HCT116 (cell line): ENCODE results near the gene BTBD10. TPM values are rescaled to one million over a fixed set of nuclear protein-coding genes. Genes with fewer than 3 reads are reported as not detected.

ENCODE experiments used
- ATAC-seq: fragments of 200-7000 bp; cut with Tn5 transposase; 2 replicates; pipeline ENCODE4 v1.9.1; 2020; ENCODE audit warnings: mild to moderate bottlenecking, moderate library complexity
- BruUV-seq: library from RNA; stranded (reverse); fragments of 400-500 nt; replicated peaks from 2 replicates; lab custom pipeline; 2021; lab: Mats Ljungman, UMichigan
- CTCF ChIA-PET: fragments of 300-600 bp; sonication (Branson Sonifier 250); formaldehyde crosslinking; loops from one replicate; lab custom pipeline; 2021; ENCODE audit warnings: antibody characterized with exemption; lab: Charles Lee
- POLR2A ChIA-PET: fragments of 300-600, 350-600 bp; sonication (Branson Sonifier 250); formaldehyde crosslinking; loops from one replicate; lab custom pipeline; 2021; ENCODE audit warnings: antibody characterized with exemption; lab: Charles Lee
- RAD21 ChIA-PET, 2 experiments: fragments of 300-600 bp; sonication (Branson Sonifier 250); formaldehyde crosslinking; loops; one replicate each; lab custom pipeline; 2023; ENCODE audit warnings: low total read pairs in 2 of 2; ENCODE audit not compliant: uncharacterized antibody in 2 of 2, unreplicated experiment in 2 of 2, low non-redundant PET in 1 of 2; lab: Charles Lee
- DNase-seq: peaks from one replicate; pipeline ENCODE4 v3.0.0-alpha.2; 2010; ENCODE audit warnings: low read depth, low spot score
- H2AFZ ChIP-seq: fragments of 200-600 bp; shearing (Covaris generic), sonication (generic); 2 replicates; pipeline ENCODE4 v1.6.1; 2017; ENCODE audit warnings: low read depth, mixed run types, mixed read lengths, antibody characterized with exemption, low read length; ENCODE audit not compliant: poor library complexity, severe bottlenecking
- H3K27ac ChIP-seq: 2 replicates; pipeline ENCODE4 v1.5.1; 2012; ENCODE audit warnings: low read depth, low read length
- H3K27me3 ChIP-seq: fragments of 200-600 bp; sonication (generic); 2 replicates; pipeline ENCODE4 v1.6.1; 2016; ENCODE audit warnings: mixed run types, low read length, mixed read lengths; ENCODE audit not compliant: insufficient read depth
- H3K36me3 ChIP-seq, 2 experiments: fragments of 200-500 bp in 1 of 2; fragments of 200-600 bp in 1 of 2; sonication (Bioruptor generic) in 1 of 2; sonication (generic) in 1 of 2; 2 replicates each; pipeline versions ENCODE4 v1.5.1 to v1.6.1; 2014 to 2016; ENCODE audit warnings: low read length in 2 of 2, inconsistent platforms in 1 of 2, mixed read lengths in 1 of 2, mixed run types in 1 of 2; ENCODE audit not compliant: insufficient read depth in 2 of 2, control insufficient read depth in 1 of 2
- H3K4me1 ChIP-seq, 2 experiments: fragments of 200-600 bp in 1 of 2; sonication (generic) in 1 of 2; 2 replicates each; pipeline versions ENCODE4 v1.5.1 to v1.6.1; 2012 to 2017; ENCODE audit warnings: low read length in 2 of 2, inconsistent platforms in 1 of 2, mild to moderate bottlenecking in 1 of 2, mixed read lengths in 1 of 2, mixed run types in 1 of 2, moderate library complexity in 1 of 2; ENCODE audit not compliant: insufficient read depth in 2 of 2, control insufficient read depth in 1 of 2
- H3K4me2 ChIP-seq: fragments of 200-600 bp; sonication (generic); 2 replicates; pipeline ENCODE4 v1.6.1; 2017; ENCODE audit warnings: mixed run types, low read length, mixed read lengths
- H3K4me3 ChIP-seq, 2 experiments: fragments of 200-600 bp in 1 of 2; sonication (generic) in 1 of 2; replicated peaks in 1 of 2; 2 replicates each; pipeline ENCODE4 v1.5.1; 2011 to 2016; ENCODE audit warnings: low read length in 2 of 2, control low read depth in 1 of 2, low read depth in 1 of 2, mild to moderate bottlenecking in 1 of 2, mixed read lengths in 1 of 2, mixed run types in 1 of 2
- H3K79me2 ChIP-seq: fragments of 200-600 bp; sonication (generic); 2 replicates; pipeline ENCODE4 v1.6.1; 2017; ENCODE audit warnings: mild to moderate bottlenecking, mixed run types, low read length, moderate library complexity, mixed read lengths; ENCODE audit not compliant: insufficient read depth
- H3K9ac ChIP-seq: fragments of 200-600 bp; sonication (generic); 2 replicates; pipeline ENCODE4 v1.6.1; 2016; ENCODE audit warnings: low read length, mixed read lengths
- H3K9me2 ChIP-seq: fragments of 200-600 bp; sonication (generic), shearing (Covaris generic); 2 replicates; pipeline ENCODE4 v1.6.1; 2017; ENCODE audit warnings: mixed run types, mild to moderate bottlenecking, moderate library complexity; ENCODE audit not compliant: insufficient read depth
- H3K9me3 ChIP-seq, 2 experiments: fragments of 200-500 bp in 1 of 2; fragments of 200-600 bp in 1 of 2; sonication (Bioruptor generic) in 1 of 2; sonication (generic) in 1 of 2; 2 replicates each; pipeline ENCODE4 v1.6.1; 2014 to 2017; ENCODE audit warnings: low read length in 2 of 2, mixed read lengths in 2 of 2, inconsistent platforms in 1 of 2, low read depth in 1 of 2, mild to moderate bottlenecking in 1 of 2, mixed run types in 1 of 2, moderate library complexity in 1 of 2; ENCODE audit not compliant: control insufficient read depth in 1 of 2, insufficient read depth in 1 of 2
- H4K20me1 ChIP-seq: fragments of 200-600 bp; sonication (generic), shearing (Covaris generic); 2 replicates; pipeline ENCODE4 v1.6.1; 2017; ENCODE audit warnings: mixed run types, mild to moderate bottlenecking, moderate library complexity; ENCODE audit not compliant: insufficient read depth
- CBX3 ChIP-seq: IDR thresholded peaks from 2 replicates; pipeline ENCODE4 v1.6.1; 2012; ENCODE audit warnings: low read depth
- CEBPB ChIP-seq: IDR thresholded peaks from 2 replicates; pipeline ENCODE4 v1.6.1; 2012; ENCODE audit warnings: low read depth
- EGR1 ChIP-seq: IDR thresholded peaks from 2 replicates; pipeline ENCODE4 v1.6.1; 2012; ENCODE audit warnings: low read depth
- ELF1 ChIP-seq: IDR thresholded peaks from 2 replicates; pipeline ENCODE4 v1.6.1; 2012; ENCODE audit warnings: low read depth, borderline replicate concordance
- EZH2phosphoT487 ChIP-seq: fragments of 200-600 bp; IDR thresholded peaks from 2 replicates; pipeline ENCODE4 v1.6.1; 2018; ENCODE audit warnings: antibody characterized with exemption, borderline replicate concordance
- FOSL1 ChIP-seq: IDR thresholded peaks from 2 replicates; pipeline ENCODE4 v1.6.1; 2012; ENCODE audit warnings: low read depth
- JUND ChIP-seq: IDR thresholded peaks from 2 replicates; pipeline ENCODE4 v1.6.1; 2012
- POLR2A ChIP-seq: IDR thresholded peaks from 2 replicates; pipeline ENCODE4 v1.7.0; 2011; ENCODE audit warnings: borderline replicate concordance; ENCODE audit not compliant: insufficient read depth, insufficient read length; ENCODE audit errors: extremely low read depth
- POLR2AphosphoS5 ChIP-seq: IDR thresholded peaks from 2 replicates; pipeline ENCODE4 v1.6.1; 2011; ENCODE audit warnings: mild to moderate bottlenecking, low read depth, low read length, moderate library complexity
- SIN3A ChIP-seq: IDR thresholded peaks from 2 replicates; pipeline ENCODE4 v1.6.1; 2012; ENCODE audit warnings: low read depth
- SP1 ChIP-seq: IDR thresholded peaks from 2 replicates; pipeline ENCODE4 v1.6.1; 2012; ENCODE audit warnings: low read depth
- SRF ChIP-seq: IDR thresholded peaks from 2 replicates; pipeline ENCODE4 v1.6.1; 2012; ENCODE audit warnings: low read depth
- TCF7L2 ChIP-seq: IDR thresholded peaks from 2 replicates; pipeline ENCODE4 v1.7.0; 2011; ENCODE audit warnings: borderline replicate concordance, inconsistent platforms; ENCODE audit not compliant: insufficient read depth, insufficient read length; ENCODE audit errors: extremely low read depth
- YY1 ChIP-seq: IDR thresholded peaks from 2 replicates; pipeline ENCODE4 v1.6.1; 2011; ENCODE audit warnings: low read length, low read depth, moderate library complexity, mild to moderate bottlenecking; ENCODE audit not compliant: insufficient replicate concordance; ENCODE audit errors: extremely low read depth
- ZNF274 ChIP-seq: fragments of 200-500 bp; sonication (Bioruptor generic); IDR thresholded peaks from 2 replicates; pipeline ENCODE4 v1.6.1; 2014; ENCODE audit warnings: mild to moderate bottlenecking, low read depth, low read length, inconsistent platforms
- intact Hi-C: fragments of 100-400 bp; cut with micrococcal nuclease; formaldehyde crosslinking; loops from 2 replicates; pipeline ENCODE4 v1.10.0; 2022
- total RNA-seq: library from RNA; stranded (reverse); gene quantifications from one replicate; pipeline ENCODE4 v1.2.1, GENCODE V29; 2021; ENCODE audit not compliant: unreplicated experiment
- TF ChIP-seq, protein P1 (sequence below): IDR thresholded peaks from 2 replicates; pipeline ENCODE4 v1.6.1; 2012
- TF ChIP-seq, protein P2 (sequence below): IDR thresholded peaks from 2 replicates; pipeline ENCODE4 v1.6.1; 2012
- TF ChIP-seq, protein P3 (sequence below): IDR thresholded peaks from 2 replicates; pipeline ENCODE4 v1.6.1; 2012; ENCODE audit warnings: low read depth

BTBD10 gene
- total RNA-seq, 1 experiment from 2014 or later: 17.0 TPM

DNA sequence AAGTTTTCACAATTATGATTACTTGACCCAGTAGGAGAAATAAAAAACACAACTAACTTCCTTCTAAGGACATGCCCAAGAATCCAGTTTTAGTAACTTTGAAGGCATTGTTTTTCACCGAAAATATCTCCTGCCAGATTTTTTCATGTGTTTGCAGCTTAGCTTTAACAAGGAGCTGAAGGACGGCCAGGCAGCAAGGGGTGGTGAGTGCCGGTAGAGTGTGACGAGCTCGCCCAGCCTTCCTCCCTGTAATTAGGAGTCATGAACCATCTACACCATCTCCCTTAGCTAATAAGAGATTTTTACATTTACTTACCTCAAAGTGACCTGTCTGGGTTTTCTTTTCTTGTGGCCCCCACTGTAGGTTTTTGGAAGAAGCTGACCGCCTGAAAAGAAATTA lies 113.4 kb downstream of the BTBD10 start:
- TF ChIP-seq EGR1 (no peak), ELF1 (no peak), SRF (no peak), SP1 (no peak), ZNF274 (no peak), YY1 (no peak), FOSL1 (no peak), EZH2phosphoT487 (no peak)
- TF ChIP-seq, protein P1, sequence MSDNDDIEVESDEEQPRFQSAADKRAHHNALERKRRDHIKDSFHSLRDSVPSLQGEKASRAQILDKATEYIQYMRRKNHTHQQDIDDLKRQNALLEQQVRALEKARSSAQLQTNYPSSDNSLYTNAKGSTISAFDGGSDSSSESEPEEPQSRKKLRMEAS: no peak
- TF ChIP-seq, protein P2, sequence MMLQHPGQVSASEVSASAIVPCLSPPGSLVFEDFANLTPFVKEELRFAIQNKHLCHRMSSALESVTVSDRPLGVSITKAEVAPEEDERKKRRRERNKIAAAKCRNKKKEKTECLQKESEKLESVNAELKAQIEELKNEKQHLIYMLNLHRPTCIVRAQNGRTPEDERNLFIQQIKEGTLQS: no peak
- H3K9me2 ChIP-seq: no peaks in the 10 kb centered on the region
- no peaks in the 10 kb centered on the region for H3K9me3 ChIP-seq
- no peaks in the 10 kb centered on the region for H3K36me3 ChIP-seq
- BruUV-seq: no TSS peak
- no peaks in the 10 kb centered on the region for H3K27me3 ChIP-seq
- H2AFZ ChIP-seq: no peak overlapping the region
- H3K27ac ChIP-seq: no peak overlapping the region
- H3K4me3 ChIP-seq: no peak overlapping the region
- ChIA-PET RAD21 (no interaction called here), CTCF (interaction anchor here (1.9 to 2.0 kb wide), 2 partner anchors 14 to 35 kb away, joined by 4 to 5 read pairs; no protein-coding TSS in a partner anchor), POLR2A (interaction anchor here (1.1 kb wide), 1 partner anchor 11 kb away, joined by 3 read pairs; no protein-coding TSS in a partner anchor)
- ATAC-seq (no peak), DNase-seq (no peak)
- H3K79me2 ChIP-seq: no peaks in the 10 kb centered on the region
- no peak overlapping the region for H3K4me2 ChIP-seq
- intact Hi-C loops: no loop called here
- no peak overlapping the region for H3K9ac ChIP-seq
- no peaks in the 10 kb centered on the region for H4K20me1 ChIP-seq
- H3K4me1 ChIP-seq: 0 out of 4 replicates have a peak, but pooled peaks cover 0 to 2% of the 10 kb centered on the region in 2 experiments

DNA sequence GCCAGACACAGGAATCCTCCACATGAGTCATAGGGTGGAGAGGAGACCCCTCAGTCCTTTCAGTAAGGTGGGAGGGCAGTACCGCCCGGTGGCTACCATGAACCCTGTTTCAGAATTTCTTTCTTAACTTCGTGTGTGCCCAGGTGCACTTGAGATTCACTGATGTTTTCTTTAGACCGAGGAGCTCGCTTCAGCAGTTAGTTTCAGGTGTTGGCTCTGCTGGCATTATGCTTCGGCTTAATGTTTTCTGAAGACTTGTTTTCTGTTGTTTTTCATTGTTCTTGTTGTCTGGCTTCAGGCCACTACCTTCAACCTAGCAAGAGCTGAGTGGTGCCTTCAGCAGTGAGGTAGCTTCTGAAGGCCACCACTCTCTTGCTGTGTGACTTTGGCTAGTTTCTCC lies 114.0 kb downstream of the BTBD10 start:
- Histone ChIP-seq H3K9me3 (no peaks in the 10 kb centered on the region), H3K4me1 (0 out of 4 replicates have a peak, but pooled peaks cover 0 to 6% of the 10 kb centered on the region in 2 experiments), H3K9me2 (no peaks in the 10 kb centered on the region), H4K20me1 (no peaks in the 10 kb centered on the region), H3K27me3 (no peaks in the 10 kb centered on the region), H3K27ac (no peak overlapping the region), H3K9ac (no peak overlapping the region), H3K4me2 (no peak overlapping the region), H3K79me2 (no peaks in the 10 kb centered on the region), H3K36me3 (no peaks in the 10 kb centered on the region), H3K4me3 (no peak overlapping the region), H2AFZ (no peak overlapping the region)
- CTCF ChIA-PET: interaction anchor here (1.9 to 2.0 kb wide), 2 partner anchors 14 to 36 kb away, joined by 4 to 5 read pairs; no protein-coding TSS in a partner anchor
- RAD21 ChIA-PET: no interaction called here
- no TSS peak for BruUV-seq
- intact Hi-C loops: no loop called here
- ATAC-seq (no peak), DNase-seq (no peak)
- TF ChIP-seq SIN3A (no peak), EGR1 (no peak), ELF1 (no peak), POLR2AphosphoS5 (no peak), POLR2A (no peak), TCF7L2 (no peak), SP1 (no peak), JUND (no peak), YY1 (no peak), CEBPB (no peak), CBX3 (no peak)
- TF ChIP-seq, protein P3, sequence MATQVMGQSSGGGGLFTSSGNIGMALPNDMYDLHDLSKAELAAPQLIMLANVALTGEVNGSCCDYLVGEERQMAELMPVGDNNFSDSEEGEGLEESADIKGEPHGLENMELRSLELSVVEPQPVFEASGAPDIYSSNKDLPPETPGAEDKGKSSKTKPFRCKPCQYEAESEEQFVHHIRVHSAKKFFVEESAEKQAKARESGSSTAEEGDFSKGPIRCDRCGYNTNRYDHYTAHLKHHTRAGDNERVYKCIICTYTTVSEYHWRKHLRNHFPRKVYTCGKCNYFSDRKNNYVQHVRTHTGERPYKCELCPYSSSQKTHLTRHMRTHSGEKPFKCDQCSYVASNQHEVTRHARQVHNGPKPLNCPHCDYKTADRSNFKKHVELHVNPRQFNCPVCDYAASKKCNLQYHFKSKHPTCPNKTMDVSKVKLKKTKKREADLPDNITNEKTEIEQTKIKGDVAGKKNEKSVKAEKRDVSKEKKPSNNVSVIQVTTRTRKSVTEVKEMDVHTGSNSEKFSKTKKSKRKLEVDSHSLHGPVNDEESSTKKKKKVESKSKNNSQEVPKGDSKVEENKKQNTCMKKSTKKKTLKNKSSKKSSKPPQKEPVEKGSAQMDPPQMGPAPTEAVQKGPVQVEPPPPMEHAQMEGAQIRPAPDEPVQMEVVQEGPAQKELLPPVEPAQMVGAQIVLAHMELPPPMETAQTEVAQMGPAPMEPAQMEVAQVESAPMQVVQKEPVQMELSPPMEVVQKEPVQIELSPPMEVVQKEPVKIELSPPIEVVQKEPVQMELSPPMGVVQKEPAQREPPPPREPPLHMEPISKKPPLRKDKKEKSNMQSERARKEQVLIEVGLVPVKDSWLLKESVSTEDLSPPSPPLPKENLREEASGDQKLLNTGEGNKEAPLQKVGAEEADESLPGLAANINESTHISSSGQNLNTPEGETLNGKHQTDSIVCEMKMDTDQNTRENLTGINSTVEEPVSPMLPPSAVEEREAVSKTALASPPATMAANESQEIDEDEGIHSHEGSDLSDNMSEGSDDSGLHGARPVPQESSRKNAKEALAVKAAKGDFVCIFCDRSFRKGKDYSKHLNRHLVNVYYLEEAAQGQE: no peak
- TF ChIP-seq, protein P1: no peak
- POLR2A ChIA-PET: interaction anchor here (1.1 kb wide), 1 partner anchor 11 kb away, joined by 3 read pairs; no protein-coding TSS in a partner anchor
